B cell (primary cell): Measurements from ENCODE around the gene S1PR1.
A peak's percentile ranks its signal among the peaks of the same experiment; 100 is the strongest.

Experiments
- EZH2 ChIP-seq: IDR thresholded peaks from 2 replicates; pipeline ENCODE4 v1.6.1; 2012; ENCODE audit warnings: borderline replicate concordance, low read depth, mild to moderate bottlenecking, moderate library complexity, low read length; ENCODE audit not compliant: insufficient read depth, poor library complexity, severe bottlenecking
- TF ChIP-seq, protein P1 (sequence below): fragments of 200-600 bp; IDR thresholded peaks from one replicate; pipeline ENCODE4 v1.8.0; 2022; ENCODE audit warnings: antibody characterized with exemption, mild to moderate bottlenecking

DNA sequence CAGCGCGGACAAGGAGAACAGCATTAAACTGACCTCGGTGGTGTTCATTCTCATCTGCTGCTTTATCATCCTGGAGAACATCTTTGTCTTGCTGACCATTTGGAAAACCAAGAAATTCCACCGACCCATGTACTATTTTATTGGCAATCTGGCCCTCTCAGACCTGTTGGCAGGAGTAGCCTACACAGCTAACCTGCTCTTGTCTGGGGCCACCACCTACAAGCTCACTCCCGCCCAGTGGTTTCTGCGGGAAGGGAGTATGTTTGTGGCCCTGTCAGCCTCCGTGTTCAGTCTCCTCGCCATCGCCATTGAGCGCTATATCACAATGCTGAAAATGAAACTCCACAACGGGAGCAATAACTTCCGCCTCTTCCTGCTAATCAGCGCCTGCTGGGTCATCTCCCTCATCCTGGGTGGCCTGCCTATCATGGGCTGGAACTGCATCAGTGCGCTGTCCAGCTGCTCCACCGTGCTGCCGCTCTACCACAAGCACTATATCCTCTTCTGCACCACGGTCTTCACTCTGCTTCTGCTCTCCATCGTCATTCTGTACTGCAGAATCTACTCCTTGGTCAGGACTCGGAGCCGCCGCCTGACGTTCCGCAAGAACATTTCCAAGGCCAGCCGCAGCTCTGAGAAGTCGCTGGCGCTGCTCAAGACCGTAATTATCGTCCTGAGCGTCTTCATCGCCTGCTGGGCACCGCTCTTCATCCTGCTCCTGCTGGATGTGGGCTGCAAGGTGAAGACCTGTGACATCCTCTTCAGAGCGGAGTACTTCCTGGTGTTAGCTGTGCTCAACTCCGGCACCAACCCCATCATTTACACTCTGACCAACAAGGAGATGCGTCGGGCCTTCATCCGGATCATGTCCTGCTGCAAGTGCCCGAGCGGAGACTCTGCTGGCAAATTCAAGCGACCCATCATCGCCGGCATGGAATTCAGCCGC, 2.5 kb downstream of the S1PR1 start:
- TF ChIP-seq, protein P1, sequence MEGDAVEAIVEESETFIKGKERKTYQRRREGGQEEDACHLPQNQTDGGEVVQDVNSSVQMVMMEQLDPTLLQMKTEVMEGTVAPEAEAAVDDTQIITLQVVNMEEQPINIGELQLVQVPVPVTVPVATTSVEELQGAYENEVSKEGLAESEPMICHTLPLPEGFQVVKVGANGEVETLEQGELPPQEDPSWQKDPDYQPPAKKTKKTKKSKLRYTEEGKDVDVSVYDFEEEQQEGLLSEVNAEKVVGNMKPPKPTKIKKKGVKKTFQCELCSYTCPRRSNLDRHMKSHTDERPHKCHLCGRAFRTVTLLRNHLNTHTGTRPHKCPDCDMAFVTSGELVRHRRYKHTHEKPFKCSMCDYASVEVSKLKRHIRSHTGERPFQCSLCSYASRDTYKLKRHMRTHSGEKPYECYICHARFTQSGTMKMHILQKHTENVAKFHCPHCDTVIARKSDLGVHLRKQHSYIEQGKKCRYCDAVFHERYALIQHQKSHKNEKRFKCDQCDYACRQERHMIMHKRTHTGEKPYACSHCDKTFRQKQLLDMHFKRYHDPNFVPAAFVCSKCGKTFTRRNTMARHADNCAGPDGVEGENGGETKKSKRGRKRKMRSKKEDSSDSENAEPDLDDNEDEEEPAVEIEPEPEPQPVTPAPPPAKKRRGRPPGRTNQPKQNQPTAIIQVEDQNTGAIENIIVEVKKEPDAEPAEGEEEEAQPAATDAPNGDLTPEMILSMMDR = peak; percentile 58
- TF ChIP-seq EZH2 = no peak
